K562 (cell line): Measurements from ENCODE around the gene GET4. TPM values are rescaled to one million over a fixed set of nuclear protein-coding genes. Genes with fewer than 3 reads are reported as not detected.

Source experiments
- CBFA2T2 ChIP-seq: fragments of 450-650 bp; conservative IDR thresholded peaks from 2 replicates; pipeline ENCODE4 v1.6.1; 2017; ENCODE audit warnings: mild to moderate bottlenecking
- CHD1 ChIP-seq: fragments of 200-600 bp; sonication (generic); IDR thresholded peaks from one replicate; pipeline ENCODE4 v1.6.1; 2012; ENCODE audit warnings: mild to moderate bottlenecking, moderate library complexity, low read length, inconsistent platforms
- CTBP1 ChIP-seq: fragments of 450-650 bp; IDR thresholded peaks from 2 replicates; pipeline ENCODE4 v1.6.1; 2016; ENCODE audit warnings: borderline replicate concordance
- EP300 ChIP-seq: IDR thresholded peaks from 2 replicates; pipeline ENCODE4 v1.6.1; 2012; ENCODE audit warnings: low read length, improper control_type of control experiment
- EWSR1 ChIP-seq: fragments of 450-650 bp; IDR thresholded peaks from 2 replicates; pipeline ENCODE4 v1.6.1; 2018; ENCODE audit warnings: borderline replicate concordance, mild to moderate bottlenecking, low read depth, moderate library complexity; ENCODE audit not compliant: partially characterized antibody
- HDAC1 ChIP-seq, 2 experiments: fragments of 450-650 bp; IDR thresholded peaks; 2 replicates each; pipeline ENCODE4 v1.6.1; 2016 to 2017; ENCODE audit warnings: inconsistent platforms in 1 of 2, mild to moderate bottlenecking in 1 of 2, moderate library complexity in 1 of 2
- IFI16 ChIP-seq: fragments of 250-450 bp; sonication (Bioruptor Pico); IDR thresholded peaks from 2 replicates; pipeline ENCODE4 v2.1.2; 2022; ENCODE audit warnings: mild to moderate bottlenecking, inconsistent platforms
- KLF10 ChIP-seq: fragments of 250-450 bp; sonication (Bioruptor Pico); IDR thresholded peaks from 2 replicates; pipeline ENCODE4 v1.6.1; 2021; ENCODE audit warnings: matching md5 sums
- NCOA2 ChIP-seq, 2 experiments: fragments of 450-650 bp; IDR thresholded peaks; 2 replicates each; pipeline ENCODE4 v1.6.1; 2018; ENCODE audit warnings: mild to moderate bottlenecking in 2 of 2, moderate library complexity in 1 of 2; ENCODE audit not compliant: partially characterized antibody in 2 of 2
- PHF8 ChIP-seq: fragments of 200-600 bp; sonication (generic); IDR thresholded peaks from 2 replicates; pipeline ENCODE4 v1.6.1; 2012; ENCODE audit warnings: mixed run types, mild to moderate bottlenecking, inconsistent platforms, low read length, moderate library complexity, borderline replicate concordance
- PTTG1 ChIP-seq: fragments of 450-650 bp; IDR thresholded peaks from 2 replicates; pipeline ENCODE4 v1.6.1; 2016; ENCODE audit warnings: low read depth, mild to moderate bottlenecking, missing genetic modification characterization, missing compliant biosample characterization
- RBM34 ChIP-seq: fragments of 200-400 bp; formaldehyde crosslinking; IDR thresholded peaks from 2 replicates; pipeline ENCODE4 v1.6.1; 2018; ENCODE audit warnings: low read length, borderline replicate concordance; ENCODE audit not compliant: insufficient read depth
- RFX1 ChIP-seq: fragments of 450-650 bp; IDR thresholded peaks from 2 replicates; pipeline ENCODE4 v1.6.1; 2016; ENCODE audit warnings: mild to moderate bottlenecking, moderate library complexity
- SPI1 ChIP-seq: IDR thresholded peaks from 2 replicates; pipeline ENCODE4 v1.6.1; 2011; ENCODE audit warnings: low read depth, low read length, control low read depth, borderline replicate concordance
- TAF1 ChIP-seq: IDR thresholded peaks from 2 replicates; pipeline ENCODE4 v1.6.1; 2011; ENCODE audit warnings: mild to moderate bottlenecking, low read length, moderate library complexity; ENCODE audit not compliant: insufficient read depth, control insufficient read depth, severe bottlenecking; ENCODE audit errors: extremely low read depth
- ZEB2 ChIP-seq: fragments of 450-650 bp; IDR thresholded peaks from 2 replicates; pipeline ENCODE4 v1.6.1; 2016
- ZNF174 ChIP-seq: fragments of 250-450 bp; sonication (Bioruptor Pico); IDR thresholded peaks from 2 replicates; pipeline ENCODE4 v1.4.0; 2020; ENCODE audit warnings: mild to moderate bottlenecking
- ZNF175 ChIP-seq: fragments of 200-800 bp; sonication (Bioruptor generic); IDR thresholded peaks from 2 replicates; pipeline ENCODE4 v1.6.1; 2016; ENCODE audit warnings: low read depth, mild to moderate bottlenecking, missing genetic modification characterization, missing compliant biosample characterization
- ZNF217 ChIP-seq: sonication (generic); formaldehyde crosslinking; IDR thresholded peaks from 2 replicates; pipeline ENCODE4 v1.8.0; 2022; ENCODE audit warnings: mild to moderate bottlenecking, missing genetic modification reagents
- ZNF354B ChIP-seq: fragments of 250-450 bp; sonication (Bioruptor Pico); IDR thresholded peaks from 2 replicates; pipeline ENCODE4 v1.4.0; 2020
- ZNF445 ChIP-seq: fragments of 250-450 bp; sonication (Bioruptor Pico); IDR thresholded peaks from 2 replicates; pipeline ENCODE4 v1.4.0; 2020; ENCODE audit warnings: low read depth, mild to moderate bottlenecking, moderate library complexity
- polyA plus RNA-seq, 8 experiments: library from polyadenylated mRNA; depleted of rRNA in 4 of 8; stranded (reverse) in 5 of 8; unstranded in 3 of 8; fragments of >200 nt; fragmentation: Nextera tagmentation in 2 of 8; fragmentation: Illumina TruSeq in 1 of 8; extraction: Ambion mirVana in 2 of 8; extraction: Trizol in 1 of 8; gene quantifications; 2 replicates each; pipeline versions ENCODE4 v1.2.1 to v1.2.3, GENCODE V29; 2011 to 2014; ENCODE audit warnings: inconsistent platforms in 1 of 8, missing spikeins in 1 of 8
- total RNA-seq, 7 experiments: library from RNA; depleted of rRNA in 6 of 7; stranded (reverse); fragments of >200 nt in 6 of 7; fragmentation: Illumina TruSeq in 2 of 7; extraction: Trizol in 2 of 7; gene quantifications; 2 replicates each; pipeline versions ENCODE4 v1.2.1 to v1.2.3, GENCODE V29; 2011 to 2021; ENCODE audit warnings: low replicate concordance in 1 of 7
- TF ChIP-seq, protein P1 (sequence below): fragments of 450-650 bp; IDR thresholded peaks from 2 replicates; pipeline ENCODE4 v1.6.1; 2014; ENCODE audit warnings: low read depth, mild to moderate bottlenecking, moderate library complexity, borderline replicate concordance
- TF ChIP-seq, protein P2 (sequence below): fragments of 450-650 bp; IDR thresholded peaks from 2 replicates; pipeline ENCODE4 v1.6.1; 2016
- TF ChIP-seq, protein P3 (sequence below): fragments of 450-650 bp; IDR thresholded peaks from 2 replicates; pipeline ENCODE4 v1.6.1; 2016; ENCODE audit warnings: borderline replicate concordance

GET4 gene
- total and polyA plus RNA-seq, 9 of the 15 experiments (the other 6 are each of a cell fraction or from before 2014, with no cell fraction given) = 0.99 to 122 (median 40.4) TPM

DNA sequence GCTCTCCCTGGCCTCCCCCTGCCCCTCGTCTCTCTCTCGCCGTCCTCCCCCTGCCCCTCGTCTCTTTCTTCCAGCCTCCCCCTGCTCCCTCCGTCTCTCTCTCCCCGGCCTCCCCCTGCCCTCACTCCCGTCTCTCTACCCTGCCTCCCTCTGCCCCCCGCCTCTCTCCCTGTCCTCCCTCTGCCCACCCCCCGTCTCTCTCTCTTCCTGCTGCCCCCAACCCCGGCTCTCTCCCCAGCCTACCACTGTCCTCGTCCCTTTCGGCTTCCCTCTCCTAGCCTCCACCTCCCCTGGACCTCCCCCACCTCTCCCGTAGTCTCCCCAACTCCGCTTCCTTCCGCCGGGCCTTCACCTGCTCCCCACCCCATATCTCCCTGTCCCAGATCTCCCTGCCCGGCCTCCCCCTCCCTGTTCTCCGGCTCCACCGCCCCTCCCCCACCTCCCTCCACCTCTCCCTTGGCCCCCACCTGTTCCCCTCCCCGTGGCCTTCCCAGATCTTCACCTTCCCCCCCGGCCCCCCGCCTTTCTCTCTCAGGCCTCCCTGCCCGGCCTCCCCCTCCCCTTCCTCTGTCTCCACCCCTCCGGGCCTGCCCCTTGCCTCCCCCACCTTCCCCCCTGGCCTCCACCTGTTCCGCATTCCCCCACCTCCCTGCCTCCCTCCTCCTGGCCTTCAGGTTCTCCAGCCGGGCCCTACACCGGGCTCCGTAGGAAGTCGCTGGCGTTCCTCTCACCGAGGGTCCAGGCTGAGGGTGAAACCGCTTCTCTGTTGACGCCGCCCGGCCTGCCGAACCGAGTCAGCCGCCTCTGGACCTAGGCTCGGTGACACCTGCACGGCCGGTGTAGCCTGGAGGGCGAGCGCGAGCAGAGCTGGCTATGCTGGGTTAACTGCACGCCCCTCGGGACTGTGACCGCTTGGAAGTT, 1.2 kb downstream of the GET4 start (continued):
- TF ChIP-seq, protein P1, sequence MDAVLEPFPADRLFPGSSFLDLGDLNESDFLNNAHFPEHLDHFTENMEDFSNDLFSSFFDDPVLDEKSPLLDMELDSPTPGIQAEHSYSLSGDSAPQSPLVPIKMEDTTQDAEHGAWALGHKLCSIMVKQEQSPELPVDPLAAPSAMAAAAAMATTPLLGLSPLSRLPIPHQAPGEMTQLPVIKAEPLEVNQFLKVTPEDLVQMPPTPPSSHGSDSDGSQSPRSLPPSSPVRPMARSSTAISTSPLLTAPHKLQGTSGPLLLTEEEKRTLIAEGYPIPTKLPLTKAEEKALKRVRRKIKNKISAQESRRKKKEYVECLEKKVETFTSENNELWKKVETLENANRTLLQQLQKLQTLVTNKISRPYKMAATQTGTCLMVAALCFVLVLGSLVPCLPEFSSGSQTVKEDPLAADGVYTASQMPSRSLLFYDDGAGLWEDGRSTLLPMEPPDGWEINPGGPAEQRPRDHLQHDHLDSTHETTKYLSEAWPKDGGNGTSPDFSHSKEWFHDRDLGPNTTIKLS = no peak
- no peak for TF ChIP-seq ZNF217 (CRISPR knock-in tag)
- peak; percentile 44 for TF ChIP-seq CHD1
- TF ChIP-seq, protein P2, sequence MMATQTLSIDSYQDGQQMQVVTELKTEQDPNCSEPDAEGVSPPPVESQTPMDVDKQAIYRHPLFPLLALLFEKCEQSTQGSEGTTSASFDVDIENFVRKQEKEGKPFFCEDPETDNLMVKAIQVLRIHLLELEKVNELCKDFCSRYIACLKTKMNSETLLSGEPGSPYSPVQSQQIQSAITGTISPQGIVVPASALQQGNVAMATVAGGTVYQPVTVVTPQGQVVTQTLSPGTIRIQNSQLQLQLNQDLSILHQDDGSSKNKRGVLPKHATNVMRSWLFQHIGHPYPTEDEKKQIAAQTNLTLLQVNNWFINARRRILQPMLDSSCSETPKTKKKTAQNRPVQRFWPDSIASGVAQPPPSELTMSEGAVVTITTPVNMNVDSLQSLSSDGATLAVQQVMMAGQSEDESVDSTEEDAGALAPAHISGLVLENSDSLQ = no peak
- no peak for TF ChIP-seq CTBP1
- TF ChIP-seq PTTG1 = no peak
- TF ChIP-seq EWSR1 = no peak
- TF ChIP-seq HDAC1 (IDR thresholded peaks at IDR 0.05) = no peak
- TF ChIP-seq PHF8 = peak; percentile 7; the same call in 1 of the 2 replicates
- TF ChIP-seq NCOA2 (IDR thresholded peaks at IDR 0.05; ENCODE audit: partially characterized antibody in 2 of 2) = no peak
- no peak for TF ChIP-seq ZNF354B
- TF ChIP-seq CBFA2T2 = peak; percentile 57
- no peak for TF ChIP-seq ZNF175 (CRISPR knock-in tag)
- 0 out of 2 replicates have a peak, but pooled peaks have one; percentile 14 for TF ChIP-seq EP300
- TF ChIP-seq RFX1 = no peak
- TF ChIP-seq ZEB2 = no peak
- no peak for TF ChIP-seq ZNF174
- TF ChIP-seq RBM34 = no peak
- TF ChIP-seq IFI16 = no peak
- peak; percentile 13 for TF ChIP-seq TAF1
- TF ChIP-seq KLF10 (CRISPR knock-in tag) = no peak
- TF ChIP-seq ZNF445 (CRISPR knock-in tag) = no peak
- TF ChIP-seq, protein P3, sequence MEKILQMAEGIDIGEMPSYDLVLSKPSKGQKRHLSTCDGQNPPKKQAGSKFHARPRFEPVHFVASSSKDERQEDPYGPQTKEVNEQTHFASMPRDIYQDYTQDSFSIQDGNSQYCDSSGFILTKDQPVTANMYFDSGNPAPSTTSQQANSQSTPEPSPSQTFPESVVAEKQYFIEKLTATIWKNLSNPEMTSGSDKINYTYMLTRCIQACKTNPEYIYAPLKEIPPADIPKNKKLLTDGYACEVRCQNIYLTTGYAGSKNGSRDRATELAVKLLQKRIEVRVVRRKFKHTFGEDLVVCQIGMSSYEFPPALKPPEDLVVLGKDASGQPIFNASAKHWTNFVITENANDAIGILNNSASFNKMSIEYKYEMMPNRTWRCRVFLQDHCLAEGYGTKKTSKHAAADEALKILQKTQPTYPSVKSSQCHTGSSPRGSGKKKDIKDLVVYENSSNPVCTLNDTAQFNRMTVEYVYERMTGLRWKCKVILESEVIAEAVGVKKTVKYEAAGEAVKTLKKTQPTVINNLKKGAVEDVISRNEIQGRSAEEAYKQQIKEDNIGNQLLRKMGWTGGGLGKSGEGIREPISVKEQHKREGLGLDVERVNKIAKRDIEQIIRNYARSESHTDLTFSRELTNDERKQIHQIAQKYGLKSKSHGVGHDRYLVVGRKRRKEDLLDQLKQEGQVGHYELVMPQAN = 0 out of 2 replicates have a peak, but pooled peaks have one; percentile 42
- TF ChIP-seq SPI1 = peak; percentile 17; the same call in 1 of the 2 replicates
